ENCODE data around the gene STING1. TPM values are rescaled to one million over a fixed set of nuclear protein-coding genes. Genes with fewer than 3 reads are reported as not detected.
"Not testable (repeated sequence)": the region's sequence is repeated elsewhere in the genome, so short reads cannot be mapped to it uniquely, and the experiment has no call there.

The STING1 gene
- total and polyA plus RNA-seq, 2 of the 8 experiments (the other 6 are each of a cell fraction or from before 2014, with no cell fraction given): 0.26 to 0.47 TPM

- not testable (repeated sequence) for H3K18ac ChIP-seq (ENCODE audit: extremely low read depth, low read length); H2BK20ac ChIP-seq (ENCODE audit: low read length); DNase-seq (ENCODE audit: low read depth in 1 of 2, low spot score in 2 of 2); H3K23ac ChIP-seq (ENCODE audit: insufficient read length); H3K36me3 ChIP-seq (ENCODE audit: control insufficient read depth in 2 of 4, insufficient read depth in 4 of 4, low read length in 3 of 4); H3K79me1 ChIP-seq (ENCODE audit: low read depth, low read length); H2BK5ac ChIP-seq (ENCODE audit: low read depth, low read length); H4K91ac ChIP-seq (replicated peaks; ENCODE audit: insufficient read length, low read length); H3K4ac ChIP-seq (replicated peaks; ENCODE audit: insufficient read length, low read depth, low read length); H2BK15ac ChIP-seq (ENCODE audit: low read length); H3K14ac ChIP-seq (ENCODE audit: insufficient read length); H3K23me2 ChIP-seq (ENCODE audit: low read depth, low read length); H4K8ac ChIP-seq (ENCODE audit: extremely low read depth, insufficient read depth, low read length); H3K27me3 ChIP-seq (replicated peaks in 1 of 4; ENCODE audit: control insufficient read depth in 3 of 4, extremely low read depth in 1 of 4, insufficient read depth in 3 of 4, low read length in 3 of 4); FAIRE-seq; H3K9ac ChIP-seq (replicated peaks in 1 of 4; ENCODE audit: extremely low read depth in 1 of 4, low read depth in 3 of 4, low read length in 3 of 4); H3K27ac ChIP-seq (ENCODE audit: low read depth, low read length); H2BK12ac ChIP-seq (ENCODE audit: low read depth, low read length); H4K20me1 ChIP-seq (replicated peaks in 1 of 2; ENCODE audit: control insufficient read depth in 1 of 2, insufficient read depth in 2 of 2, low read length in 2 of 2); H3K56ac ChIP-seq (replicated peaks; ENCODE audit: insufficient read length, low read depth, low read length); H2AK5ac ChIP-seq (ENCODE audit: low read depth, low read length); H3K79me2 ChIP-seq (ENCODE audit: control insufficient read depth in 1 of 2, insufficient read depth in 2 of 2, low read length in 2 of 2); H3K9me3 ChIP-seq (ENCODE audit: insufficient read depth in 2 of 2, low read depth in 1 of 2, low read length in 1 of 2)
- CTCF ChIA-PET (ENCODE audit: partially characterized antibody): interaction anchor here (2.1 to 12.9 kb wide), 4 partner anchors 10 to 101 kb away, joined by 6 to 122 read pairs (median 30); partner anchors contain the start of gene STING1
- Histone ChIP-seq H3K4me3 (ENCODE audit: extremely low read depth in 1 of 4, insufficient read depth in 2 of 4, low read depth in 3 of 4, low read length in 4 of 4) (peak overlapping the region in 2 of 4 experiments; percentile 21 to 47; a peak in 3 of 8 replicates), H2AFZ (ENCODE audit: low read length) (peak overlapping the region; percentile 98), H4K5ac (ENCODE audit: insufficient read length, low read depth, low read length) (peak overlapping the region; percentile 4), H2BK120ac (replicated peaks; ENCODE audit: low read depth, low read length) (peak overlapping the region; percentile 64), H3K4me1 (replicated peaks in 1 of 4; ENCODE audit: control insufficient read depth in 3 of 4, insufficient read depth in 4 of 4, low read length in 3 of 4) (peaks cover 0 to 10% (median 3%) of the 10 kb centered on the region in 4 experiments; a peak in 4 of 7 replicates), H3K4me2 (ENCODE audit: insufficient read depth in 1 of 2, low read depth in 2 of 2, low read length in 2 of 2) (peak overlapping the region; percentile 54 to 57)
- 36% methylated on average over 15 of the region's 15 CpGs; no CpG with 5 or more reads in 1 of the 2 experiments for whole genome bisulfite sequencing, 2 experiments (ENCODE audit: extremely low coverage in 1 of 2, insufficient coverage in 1 of 2, insufficient read length in 1 of 2, insufficient replicate concordance in 2 of 2, low coverage in 1 of 2, low lambda C conversion rate in 2 of 2, missing lambda C conversion rate in 1 of 2)
- POLR2A ChIA-PET (ENCODE audit: partially characterized antibody): interaction anchor here (1.4 to 1.5 kb wide), 2 partner anchors 10 to 14 kb away, joined by 5 to 6 read pairs; no protein-coding TSS in a partner anchor
- TF ChIP-seq TAF1 (IDR thresholded peaks at IDR 0.05; ENCODE audit: low read depth, low read length) (0 out of 2 replicates have a peak, but pooled peaks have one; percentile 27), FOSL1 (IDR thresholded peaks at IDR 0.05; ENCODE audit: insufficient read depth, low read depth, low read length) (0 out of 2 replicates have a peak, but pooled peaks have one; percentile 84)
These were observed 21.3 kb upstream of the STING1 start for GRCh38 chr5:139503879-139504278.
